HTR-8/SVneo (cell line): ENCODE measurements around the gene SIGLEC9.
"Not testable (repeated sequence)": the region's sequence is repeated elsewhere in the genome, so short reads cannot be mapped to it uniquely, and the experiment has no call there.

Experiments used
- DNase-seq: peaks from one replicate; pipeline ENCODE4 v3.0.0; 2011; ENCODE audit warnings: low spot score, mixed read lengths; ENCODE audit not compliant: insufficient read length
- FAIRE-seq: peaks from 2 replicates; lab custom pipeline; 2011; peaks lifted over from hg19 to GRCh38; lab: Jason Lieb, UNC

The SIGLEC9 gene

GRCh38 chr19:51169283-51169918 is 44.7 kb downstream of the SIGLEC9 start:
- FAIRE-seq, DNase-seq: not testable (repeated sequence)

DNA sequence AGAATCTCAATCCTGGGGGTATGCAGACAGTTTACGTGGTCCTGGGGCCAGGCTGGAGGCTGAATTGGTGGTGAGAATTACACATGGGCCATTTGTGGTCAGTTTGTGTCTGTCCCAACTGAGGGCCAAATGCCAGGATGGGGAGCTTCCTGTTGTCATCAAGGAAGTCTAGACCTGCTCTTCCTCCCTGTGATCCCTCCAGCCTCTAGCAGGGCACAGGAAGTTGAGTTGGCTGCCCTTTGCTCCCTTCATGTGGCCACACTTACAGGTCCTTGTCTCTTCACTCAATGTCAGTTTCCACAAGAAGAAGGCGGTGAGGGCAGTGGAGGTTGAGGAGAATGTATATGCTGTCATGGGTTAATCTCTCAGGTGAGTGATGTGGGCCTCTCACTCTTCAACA is 47.5 kb downstream of the SIGLEC9 start:
- FAIRE-seq = no peak

DNA sequence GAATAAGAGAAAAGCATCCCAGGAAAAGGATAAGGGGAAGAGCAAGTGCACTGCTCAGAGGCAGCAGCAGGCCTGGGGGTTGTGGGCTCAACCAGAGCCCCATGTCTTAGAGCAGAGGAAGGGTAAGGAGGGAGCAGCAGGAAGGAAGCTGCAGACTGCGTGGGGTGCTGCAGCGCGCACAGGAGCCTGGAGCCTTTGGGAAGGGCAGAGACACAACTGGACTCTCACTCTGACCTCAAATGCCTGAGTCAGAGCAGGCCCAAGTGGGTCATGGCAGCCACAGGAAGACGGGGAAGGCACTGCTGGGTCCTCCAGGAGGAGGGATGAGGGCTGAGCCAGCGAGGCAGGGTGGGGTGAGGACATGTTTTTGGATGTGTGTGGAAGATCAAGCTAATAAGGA is 49.0 kb downstream of the SIGLEC9 start:
- no peak for FAIRE-seq
- DNase-seq = no peak

More for the DNA sequence above, 47.5 kb downstream of the SIGLEC9 start:
- no peak for DNase-seq

- DNase-seq (no peak), FAIRE-seq (no peak)
Measured at GRCh38 chr19:51179256-51179655, 54.5 kb downstream of the SIGLEC9 start.
